HEK293T (cell line): ENCODE measurements around the gene MCRIP2.

Experiments
- BHLHE40 ChIP-seq: fragments of 450-650 bp; IDR thresholded peaks from 2 replicates; pipeline ENCODE4 v1.6.1; 2016; ENCODE audit warnings: mild to moderate bottlenecking, moderate library complexity, borderline replicate concordance
- CTBP1 ChIP-seq: fragments of 450-650 bp; IDR thresholded peaks from 2 replicates; pipeline ENCODE4 v1.6.1; 2016; ENCODE audit warnings: borderline replicate concordance
- ELF4 ChIP-seq: fragments of 450-650 bp; IDR thresholded peaks from 2 replicates; pipeline ENCODE4 v1.6.1; 2017; ENCODE audit warnings: antibody characterized with exemption
- FOXA1 ChIP-seq: fragments of 450-650 bp; IDR thresholded peaks from 2 replicates; pipeline ENCODE4 v1.6.1; 2016; ENCODE audit warnings: mild to moderate bottlenecking
- FOXK2 ChIP-seq: fragments of 450-650 bp; IDR thresholded peaks from 2 replicates; pipeline ENCODE4 v1.6.1; 2016; ENCODE audit warnings: mild to moderate bottlenecking
- FOXM1 ChIP-seq: fragments of 450-650 bp; IDR thresholded peaks from 2 replicates; pipeline ENCODE4 v1.6.1; 2017; ENCODE audit warnings: mild to moderate bottlenecking, borderline replicate concordance
- L3MBTL2 ChIP-seq: fragments of 450-650 bp; conservative IDR thresholded peaks from 2 replicates; pipeline ENCODE4 v1.6.1; 2016; ENCODE audit warnings: mild to moderate bottlenecking
- LEF1 ChIP-seq: fragments of 450-650 bp; IDR thresholded peaks from 2 replicates; pipeline ENCODE4 v1.6.1; 2017; ENCODE audit warnings: mild to moderate bottlenecking, borderline replicate concordance
- SP1 ChIP-seq: fragments of 450-650 bp; IDR thresholded peaks from 2 replicates; pipeline ENCODE4 v1.6.1; 2017
- SUZ12 ChIP-seq: fragments of 450-650 bp; IDR thresholded peaks from 2 replicates; pipeline ENCODE4 v1.6.1; 2016; ENCODE audit warnings: mild to moderate bottlenecking
- ZNF384 ChIP-seq: fragments of 450-650 bp; IDR thresholded peaks from 2 replicates; pipeline ENCODE4 v1.6.1; 2016

DNA sequence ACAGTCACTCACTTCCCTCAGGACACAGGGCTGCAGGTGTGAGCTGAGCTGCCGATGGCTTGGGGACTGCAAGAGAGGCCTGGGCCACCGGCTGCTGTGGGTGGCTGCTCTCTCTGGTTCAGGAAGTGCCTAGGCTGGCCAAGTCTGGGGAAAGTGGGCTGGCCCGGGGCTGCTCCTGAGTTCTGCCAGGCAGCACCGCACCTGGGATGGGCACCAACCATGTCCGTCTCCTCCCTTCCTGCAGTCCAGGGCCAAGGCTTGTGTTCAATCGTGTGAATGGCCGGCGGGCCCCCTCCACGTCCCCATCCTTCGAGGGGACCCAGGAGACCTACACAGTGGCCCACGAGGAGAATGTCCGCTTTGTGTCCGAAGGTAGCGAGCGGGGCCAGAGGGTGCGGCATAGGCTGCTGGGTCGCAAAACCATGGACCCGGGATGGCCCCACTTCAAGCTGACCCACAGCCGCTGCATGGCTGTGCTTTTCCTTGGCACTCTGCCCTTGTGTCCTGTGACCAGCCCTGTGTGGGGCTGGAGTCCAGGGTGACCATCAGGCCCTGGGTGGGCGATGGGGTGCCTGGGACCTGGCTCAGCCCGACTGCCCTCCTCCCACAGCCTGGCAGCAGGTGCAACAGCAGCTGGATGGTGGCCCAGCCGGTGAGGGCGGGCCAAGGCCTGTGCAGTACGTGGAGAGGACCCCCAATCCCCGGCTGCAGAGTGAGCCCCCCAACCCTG, 5.7 kb downstream of the MCRIP2 start:
- TF ChIP-seq CTBP1 (no peak), SUZ12 (no peak), BHLHE40 (no peak), SP1 (no peak), ZNF384 (no peak), LEF1 (no peak), FOXK2 (no peak), L3MBTL2 (no peak), FOXM1 (no peak), ELF4 (no peak), FOXA1 (no peak)
